Right forelimb (tissue), 1 donor: Measurements from ENCODE around the gene HBZ.
A peak's percentile ranks its signal among the peaks of the same experiment; 100 is the strongest.
"Not testable (repeated sequence)": the region's sequence is repeated elsewhere in the genome, so short reads cannot be mapped to it uniquely, and the experiment has no call there.

Source experiments
- DNase-seq: peaks from one replicate; pipeline ENCODE4 v3.0.0-alpha.2; 2018

The HBZ gene

DNA sequence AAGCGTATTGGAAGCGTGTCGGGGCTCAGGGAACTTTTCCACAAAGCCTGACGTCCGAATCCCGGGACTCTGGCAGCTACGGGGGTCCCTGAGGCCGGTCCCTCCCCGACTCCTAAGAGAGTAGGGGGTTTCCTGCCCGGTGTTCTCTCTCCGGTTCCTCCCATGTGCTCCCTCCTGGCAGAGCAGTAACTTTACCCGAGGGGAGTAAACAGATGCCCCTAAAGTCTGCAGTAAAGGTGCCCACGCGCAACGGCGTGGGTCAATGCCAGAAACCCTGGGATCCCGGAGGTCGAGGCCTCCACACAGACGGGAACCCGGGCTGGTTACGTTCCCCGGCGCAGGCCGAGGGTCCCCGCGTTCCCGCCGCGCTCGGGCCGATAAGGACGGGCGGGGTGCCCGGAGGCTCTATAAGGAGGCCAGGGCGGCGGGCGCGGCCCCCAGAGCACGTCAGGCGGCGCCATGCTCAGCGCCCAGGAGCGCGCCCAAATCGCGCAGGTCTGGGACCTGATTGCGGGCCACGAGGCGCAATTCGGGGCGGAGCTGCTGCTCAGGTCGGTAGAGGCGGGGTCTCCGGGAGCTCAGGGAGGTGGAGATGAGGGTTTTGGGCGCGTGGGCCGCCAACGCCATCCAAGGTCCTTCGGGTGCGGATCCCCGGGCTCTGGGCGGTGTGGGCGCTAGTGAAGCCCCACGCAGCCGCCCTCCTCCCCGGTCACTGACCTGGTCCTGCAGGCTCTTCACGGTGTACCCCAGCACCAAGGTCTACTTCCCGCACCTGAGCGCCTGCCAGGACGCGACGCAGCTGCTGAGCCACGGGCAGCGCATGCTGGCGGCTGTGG is 13.3 kb downstream of the HBZ start, which contains the start of gene HBM:
TSS of gene HBM (plus strand) at position 440 of the 836 bp plus-strand sequence. CDS start at position 460, 20 bp downstream.
- DNase-seq, result no peak

DNA sequence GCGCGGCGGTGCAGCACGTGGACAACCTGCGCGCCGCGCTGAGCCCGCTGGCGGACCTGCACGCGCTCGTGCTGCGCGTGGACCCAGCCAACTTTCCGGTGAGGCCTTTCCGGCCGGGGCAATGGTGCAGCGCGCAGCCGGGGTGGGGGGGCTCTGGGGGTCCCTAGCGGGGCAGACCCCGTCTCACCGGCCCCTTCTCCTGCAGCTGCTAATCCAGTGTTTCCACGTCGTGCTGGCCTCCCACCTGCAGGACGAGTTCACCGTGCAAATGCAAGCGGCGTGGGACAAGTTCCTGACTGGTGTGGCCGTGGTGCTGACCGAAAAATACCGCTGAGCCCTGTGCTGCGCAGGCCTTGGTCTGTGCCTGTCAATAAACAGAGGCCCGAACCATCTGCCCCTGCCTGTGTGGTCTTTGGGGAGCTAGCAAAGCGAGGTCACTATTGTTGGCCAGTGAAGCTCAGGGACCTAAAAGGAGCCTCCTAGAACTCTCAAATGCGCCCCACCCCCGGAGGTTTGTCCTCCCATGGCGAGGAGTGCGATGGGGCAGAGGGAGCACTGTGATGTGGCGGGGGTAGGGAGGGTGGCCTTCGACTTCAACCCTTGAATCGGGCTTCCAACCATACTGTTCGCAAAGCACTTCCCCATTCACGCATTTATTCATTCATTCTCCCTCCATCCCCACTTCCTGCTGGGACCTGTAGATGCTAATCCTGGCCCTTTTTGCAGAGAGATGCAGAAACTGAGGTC is 14.1 kb downstream of the HBZ start:
- no peak for DNase-seq

DNA sequence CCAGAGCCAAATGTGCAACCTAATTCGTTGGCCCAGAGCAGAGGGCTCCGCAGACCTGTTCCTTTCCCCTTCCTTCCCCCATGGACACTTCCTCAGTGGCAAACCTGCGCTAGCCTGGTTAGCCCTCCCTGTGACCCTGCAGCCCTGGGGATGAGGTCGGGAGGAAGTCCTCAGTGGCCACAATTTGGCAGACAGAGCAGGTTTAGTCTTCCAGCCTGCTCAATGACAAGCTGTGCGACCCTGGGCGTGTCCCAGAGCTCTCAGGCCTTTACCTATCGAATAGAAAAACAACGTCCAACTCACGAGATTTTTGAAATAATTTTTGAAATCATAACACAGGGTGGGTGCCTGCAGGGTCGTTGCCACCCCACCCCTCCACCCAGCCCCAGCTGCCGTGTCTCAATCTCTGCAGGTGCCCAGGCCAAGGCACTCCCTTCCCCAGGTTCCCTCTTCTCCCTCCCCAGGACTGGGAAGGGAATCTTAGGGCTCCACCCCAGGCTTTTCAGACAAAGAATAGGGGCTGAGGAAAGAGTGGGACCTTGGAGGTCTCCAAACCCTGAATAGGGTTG is 14.8 kb downstream of the HBZ start:
- no peak for DNase-seq

DNA sequence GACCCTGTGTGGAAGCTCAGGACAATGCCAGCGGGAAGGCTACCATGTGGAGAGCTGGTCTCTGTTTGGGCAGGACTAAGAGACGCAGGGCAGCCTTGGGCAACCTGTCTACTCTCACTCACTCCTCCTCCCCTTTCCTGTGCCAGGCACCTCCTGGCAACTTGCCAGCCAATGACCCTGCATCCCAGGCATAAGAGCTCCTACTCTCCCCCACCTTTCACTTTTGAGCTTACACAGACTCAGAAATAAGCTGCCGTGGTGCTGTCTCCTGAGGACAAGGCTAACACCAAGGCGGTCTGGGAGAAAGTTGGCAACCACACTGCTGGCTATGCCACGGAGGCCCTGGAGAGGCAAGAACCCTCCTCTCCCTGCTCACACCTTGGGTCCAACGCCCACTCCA is 16.0 kb downstream of the HBZ start:
- DNase-seq, result no peak

DNA sequence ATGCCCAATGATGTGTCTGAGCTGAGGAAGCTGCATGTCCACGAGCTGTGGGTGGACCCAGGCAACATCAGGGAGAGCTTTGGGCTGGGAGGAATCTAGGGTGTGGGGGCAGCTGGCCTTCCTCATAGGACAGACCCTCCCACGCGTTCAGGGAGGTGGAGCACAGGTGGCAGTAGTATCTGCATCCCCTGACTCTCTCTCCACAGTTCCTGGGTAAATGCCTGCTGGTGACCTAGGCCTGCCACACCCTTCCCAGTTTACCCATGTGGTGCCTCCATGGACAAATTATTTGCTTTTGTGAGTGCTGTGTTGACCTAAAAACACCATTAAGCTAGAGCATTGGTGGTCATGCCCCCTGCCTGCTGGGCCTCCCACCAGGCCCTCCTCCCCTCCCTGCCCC is 16.6 kb downstream of the HBZ start:
- no peak for DNase-seq

DNA sequence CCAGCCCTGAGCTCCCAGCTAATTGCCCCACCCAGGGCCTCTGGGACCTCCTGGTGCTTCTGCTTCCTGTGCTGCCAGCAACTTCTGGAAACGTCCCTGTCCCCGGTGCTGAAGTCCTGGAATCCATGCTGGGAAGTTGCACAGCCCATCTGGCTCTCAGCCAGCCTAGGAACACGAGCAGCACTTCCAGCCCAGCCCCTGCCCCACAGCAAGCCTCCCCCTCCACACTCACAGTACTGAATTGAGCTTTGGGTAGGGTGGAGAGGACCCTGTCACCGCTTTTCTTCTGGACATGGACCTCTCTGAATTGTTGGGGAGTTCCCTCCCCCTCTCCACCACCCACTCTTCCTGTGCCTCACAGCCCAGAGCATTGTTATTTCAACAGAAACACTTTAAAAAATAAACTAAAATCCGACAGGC is 17.7 kb downstream of the HBZ start:
- DNase-seq, result not testable (repeated sequence)

DNA sequence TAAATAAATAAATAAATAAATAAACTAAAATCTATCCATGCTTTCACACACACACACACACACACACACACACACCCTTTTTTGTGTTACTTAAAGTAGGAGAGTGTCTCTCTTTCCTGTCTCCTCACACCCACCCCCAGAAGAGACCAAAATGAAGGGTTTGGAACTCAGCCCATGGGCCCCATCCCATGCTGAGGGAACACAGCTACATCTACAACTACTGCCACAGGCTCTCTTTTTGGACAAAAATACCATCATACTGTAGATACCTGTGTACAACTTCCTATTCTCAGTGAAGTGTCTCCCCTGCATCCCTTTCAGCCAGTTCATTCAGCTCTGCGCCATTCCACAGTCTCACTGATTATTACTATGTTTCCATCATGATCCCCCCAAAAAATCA is 18.3 kb downstream of the HBZ start:
- DNase-seq, result no peak

DNA sequence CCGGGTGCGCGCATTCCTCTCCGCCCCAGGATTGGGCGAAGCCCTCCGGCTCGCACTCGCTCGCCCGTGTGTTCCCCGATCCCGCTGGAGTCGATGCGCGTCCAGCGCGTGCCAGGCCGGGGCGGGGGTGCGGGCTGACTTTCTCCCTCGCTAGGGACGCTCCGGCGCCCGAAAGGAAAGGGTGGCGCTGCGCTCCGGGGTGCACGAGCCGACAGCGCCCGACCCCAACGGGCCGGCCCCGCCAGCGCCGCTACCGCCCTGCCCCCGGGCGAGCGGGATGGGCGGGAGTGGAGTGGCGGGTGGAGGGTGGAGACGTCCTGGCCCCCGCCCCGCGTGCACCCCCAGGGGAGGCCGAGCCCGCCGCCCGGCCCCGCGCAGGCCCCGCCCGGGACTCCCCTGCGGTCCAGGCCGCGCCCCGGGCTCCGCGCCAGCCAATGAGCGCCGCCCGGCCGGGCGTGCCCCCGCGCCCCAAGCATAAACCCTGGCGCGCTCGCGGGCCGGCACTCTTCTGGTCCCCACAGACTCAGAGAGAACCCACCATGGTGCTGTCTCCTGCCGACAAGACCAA is 20.0 kb downstream of the HBZ start, which contains the start of gene HBA2:
TSS of gene HBA2 (plus strand) at position 503 of the 568 bp plus-strand sequence. CDS start at position 540, 37 bp downstream.
- DNase-seq, result not testable (repeated sequence)

DNA sequence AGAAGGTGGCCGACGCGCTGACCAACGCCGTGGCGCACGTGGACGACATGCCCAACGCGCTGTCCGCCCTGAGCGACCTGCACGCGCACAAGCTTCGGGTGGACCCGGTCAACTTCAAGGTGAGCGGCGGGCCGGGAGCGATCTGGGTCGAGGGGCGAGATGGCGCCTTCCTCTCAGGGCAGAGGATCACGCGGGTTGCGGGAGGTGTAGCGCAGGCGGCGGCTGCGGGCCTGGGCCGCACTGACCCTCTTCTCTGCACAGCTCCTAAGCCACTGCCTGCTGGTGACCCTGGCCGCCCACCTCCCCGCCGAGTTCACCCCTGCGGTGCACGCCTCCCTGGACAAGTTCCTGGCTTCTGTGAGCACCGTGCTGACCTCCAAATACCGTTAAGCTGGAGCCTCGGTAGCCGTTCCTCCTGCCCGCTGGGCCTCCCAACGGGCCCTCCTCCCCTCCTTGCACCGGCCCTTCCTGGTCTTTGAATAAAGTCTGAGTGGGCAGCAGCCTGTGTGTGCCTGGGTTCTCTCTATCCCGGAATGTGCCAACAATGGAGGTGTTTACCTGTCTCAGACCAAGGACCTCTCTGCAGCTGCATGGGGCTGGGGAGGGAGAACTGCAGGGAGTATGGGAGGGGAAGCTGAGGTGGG is 20.9 kb downstream of the HBZ start:
- not testable (repeated sequence) for DNase-seq

DNA sequence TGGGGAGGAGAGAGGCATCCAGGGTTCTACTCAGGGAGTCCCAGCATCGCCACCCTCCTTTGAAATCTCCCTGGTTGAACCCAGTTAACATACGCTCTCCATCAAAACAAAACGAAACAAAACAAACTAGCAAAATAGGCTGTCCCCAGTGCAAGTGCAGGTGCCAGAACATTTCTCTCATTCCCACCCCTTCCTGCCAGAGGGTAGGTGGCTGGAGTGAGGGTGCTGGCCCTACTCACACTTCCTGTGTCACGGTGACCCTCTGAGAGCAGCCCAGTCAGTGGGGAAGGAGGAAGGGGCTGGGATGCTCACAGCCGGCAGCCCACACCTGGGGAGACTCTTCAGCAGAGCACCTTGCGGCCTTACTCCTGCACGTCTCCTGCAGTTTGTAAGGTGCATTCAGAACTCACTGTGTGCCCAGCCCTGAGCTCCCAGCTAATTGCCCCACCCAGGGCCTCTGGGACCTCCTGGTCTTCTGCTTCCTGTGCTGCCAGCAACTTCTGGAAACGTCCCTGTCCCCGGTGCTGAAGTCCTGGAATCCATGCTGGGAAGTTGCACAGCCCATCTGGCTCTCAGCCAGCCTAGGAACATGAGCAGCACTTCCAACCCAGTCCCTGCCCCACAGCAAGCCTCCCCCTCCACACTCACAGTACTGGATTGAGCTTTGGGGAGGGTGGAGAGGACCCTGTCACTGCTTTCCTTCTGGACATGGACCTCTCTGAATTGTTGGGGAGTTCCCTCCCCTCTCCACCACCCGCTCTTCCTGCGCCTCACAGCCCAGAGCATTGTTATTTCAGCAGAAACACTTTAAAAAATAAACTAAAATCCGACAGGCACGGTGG is 21.7 kb downstream of the HBZ start:
- not testable (repeated sequence) for DNase-seq

DNA sequence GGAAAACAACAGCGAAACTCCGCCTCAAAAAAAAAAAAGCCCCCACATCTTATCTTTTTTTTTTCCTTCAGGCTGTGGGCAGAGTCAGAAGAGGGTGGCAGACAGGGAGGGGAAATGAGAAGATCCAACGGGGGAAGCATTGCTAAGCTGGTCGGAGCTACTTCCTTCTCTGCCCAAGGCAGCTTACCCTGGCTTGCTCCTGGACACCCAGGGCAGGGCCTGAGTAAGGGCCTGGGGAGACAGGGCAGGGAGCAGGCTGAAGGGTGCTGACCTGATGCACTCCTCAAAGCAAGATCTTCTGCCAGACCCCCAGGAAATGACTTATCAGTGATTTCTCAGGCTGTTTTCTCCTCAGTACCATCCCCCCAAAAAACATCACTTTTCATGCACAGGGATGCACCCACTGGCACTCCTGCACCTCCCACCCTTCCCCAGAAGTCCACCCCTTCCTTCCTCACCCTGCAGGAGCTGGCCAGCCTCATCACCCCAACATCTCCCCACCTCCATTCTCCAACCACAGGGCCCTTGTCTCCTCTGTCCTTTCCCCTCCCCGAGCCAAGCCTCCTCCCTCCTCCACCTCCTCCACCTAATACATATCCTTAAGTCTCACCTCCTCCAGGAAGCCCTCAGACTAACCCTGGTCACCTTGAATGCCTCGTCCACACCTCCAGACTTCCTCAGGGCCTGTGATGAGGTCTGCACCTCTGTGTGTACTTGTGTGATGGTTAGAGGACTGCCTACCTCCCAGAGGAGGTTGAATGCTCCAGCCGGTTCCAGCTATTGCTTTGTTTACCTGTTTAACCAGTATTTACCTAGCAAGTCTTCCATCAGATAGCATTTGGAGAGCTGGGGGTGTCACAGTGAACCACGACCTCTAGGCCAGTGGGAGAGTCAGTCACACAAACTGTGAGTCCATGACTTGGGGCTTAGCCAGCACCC is 22.8 kb downstream of the HBZ start:
- no peak for DNase-seq

DNA sequence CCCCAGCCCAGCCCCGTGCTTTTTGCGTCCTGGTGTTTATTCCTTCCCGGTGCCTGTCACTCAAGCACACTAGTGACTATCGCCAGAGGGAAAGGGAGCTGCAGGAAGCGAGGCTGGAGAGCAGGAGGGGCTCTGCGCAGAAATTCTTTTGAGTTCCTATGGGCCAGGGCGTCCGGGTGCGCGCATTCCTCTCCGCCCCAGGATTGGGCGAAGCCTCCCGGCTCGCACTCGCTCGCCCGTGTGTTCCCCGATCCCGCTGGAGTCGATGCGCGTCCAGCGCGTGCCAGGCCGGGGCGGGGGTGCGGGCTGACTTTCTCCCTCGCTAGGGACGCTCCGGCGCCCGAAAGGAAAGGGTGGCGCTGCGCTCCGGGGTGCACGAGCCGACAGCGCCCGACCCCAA is 23.6 kb downstream of the HBZ start:
- DNase-seq, result not testable (repeated sequence)

DNA sequence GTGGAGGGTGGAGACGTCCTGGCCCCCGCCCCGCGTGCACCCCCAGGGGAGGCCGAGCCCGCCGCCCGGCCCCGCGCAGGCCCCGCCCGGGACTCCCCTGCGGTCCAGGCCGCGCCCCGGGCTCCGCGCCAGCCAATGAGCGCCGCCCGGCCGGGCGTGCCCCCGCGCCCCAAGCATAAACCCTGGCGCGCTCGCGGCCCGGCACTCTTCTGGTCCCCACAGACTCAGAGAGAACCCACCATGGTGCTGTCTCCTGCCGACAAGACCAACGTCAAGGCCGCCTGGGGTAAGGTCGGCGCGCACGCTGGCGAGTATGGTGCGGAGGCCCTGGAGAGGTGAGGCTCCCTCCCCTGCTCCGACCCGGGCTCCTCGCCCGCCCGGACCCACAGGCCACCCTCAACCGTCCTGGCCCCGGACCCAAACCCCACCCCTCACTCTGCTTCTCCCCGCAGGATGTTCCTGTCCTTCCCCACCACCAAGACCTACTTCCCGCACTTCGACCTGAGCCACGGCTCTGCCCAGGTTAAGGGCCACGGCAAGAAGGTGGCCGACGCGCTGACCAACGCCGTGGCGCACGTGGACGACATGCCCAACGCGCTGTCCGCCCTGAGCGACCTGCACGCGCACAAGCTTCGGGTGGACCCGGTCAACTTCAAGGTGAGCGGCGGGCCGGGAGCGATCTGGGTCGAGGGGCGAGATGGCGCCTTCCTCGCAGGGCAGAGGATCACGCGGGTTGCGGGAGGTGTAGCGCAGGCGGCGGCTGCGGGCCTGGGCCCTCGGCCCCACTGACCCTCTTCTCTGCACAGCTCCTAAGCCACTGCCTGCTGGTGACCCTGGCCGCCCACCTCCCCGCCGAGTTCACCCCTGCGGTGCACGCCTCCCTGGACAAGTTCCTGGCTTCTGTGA is 24.3 kb downstream of the HBZ start, which contains the start of gene HBA1:
TSS of gene HBA1 (plus strand) at position 204 of the 906 bp plus-strand sequence. CDS start at position 241, 37 bp downstream.
- DNase-seq, result not testable (repeated sequence)

DNA sequence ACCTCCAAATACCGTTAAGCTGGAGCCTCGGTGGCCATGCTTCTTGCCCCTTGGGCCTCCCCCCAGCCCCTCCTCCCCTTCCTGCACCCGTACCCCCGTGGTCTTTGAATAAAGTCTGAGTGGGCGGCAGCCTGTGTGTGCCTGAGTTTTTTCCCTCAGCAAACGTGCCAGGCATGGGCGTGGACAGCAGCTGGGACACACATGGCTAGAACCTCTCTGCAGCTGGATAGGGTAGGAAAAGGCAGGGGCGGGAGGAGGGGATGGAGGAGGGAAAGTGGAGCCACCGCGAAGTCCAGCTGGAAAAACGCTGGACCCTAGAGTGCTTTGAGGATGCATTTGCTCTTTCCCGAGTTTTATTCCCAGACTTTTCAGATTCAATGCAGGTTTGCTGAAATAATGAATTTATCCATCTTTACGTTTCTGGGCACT is 25.0 kb downstream of the HBZ start:
- DNase-seq, result peak; percentile 74

DNA sequence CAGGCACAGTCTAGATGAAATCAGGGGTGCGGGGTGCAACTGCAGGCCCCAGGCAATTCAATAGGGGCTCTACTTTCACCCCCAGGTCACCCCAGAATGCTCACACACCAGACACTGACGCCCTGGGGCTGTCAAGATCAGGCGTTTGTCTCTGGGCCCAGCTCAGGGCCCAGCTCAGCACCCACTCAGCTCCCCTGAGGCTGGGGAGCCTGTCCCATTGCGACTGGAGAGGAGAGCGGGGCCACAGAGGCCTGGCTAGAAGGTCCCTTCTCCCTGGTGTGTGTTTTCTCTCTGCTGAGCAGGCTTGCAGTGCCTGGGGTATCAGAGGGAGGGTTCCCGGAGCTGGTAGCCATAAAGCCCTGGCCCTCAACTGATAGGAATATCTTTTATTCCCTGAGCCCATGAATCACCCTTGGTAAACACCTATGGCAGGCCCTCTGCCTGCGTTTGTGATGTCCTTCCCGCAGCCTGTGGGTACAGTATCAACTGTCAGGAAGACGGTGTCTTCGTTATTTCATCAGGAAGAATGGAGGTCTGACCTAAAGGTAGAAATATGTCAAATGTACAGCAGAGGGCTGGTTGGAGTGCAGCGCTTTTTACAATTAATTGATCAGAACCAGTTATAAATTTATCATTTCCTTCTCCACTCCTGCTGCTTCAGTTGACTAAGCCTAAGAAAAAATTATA is 25.7 kb downstream of the HBZ start:
- DNase-seq, result no peak

DNA sequence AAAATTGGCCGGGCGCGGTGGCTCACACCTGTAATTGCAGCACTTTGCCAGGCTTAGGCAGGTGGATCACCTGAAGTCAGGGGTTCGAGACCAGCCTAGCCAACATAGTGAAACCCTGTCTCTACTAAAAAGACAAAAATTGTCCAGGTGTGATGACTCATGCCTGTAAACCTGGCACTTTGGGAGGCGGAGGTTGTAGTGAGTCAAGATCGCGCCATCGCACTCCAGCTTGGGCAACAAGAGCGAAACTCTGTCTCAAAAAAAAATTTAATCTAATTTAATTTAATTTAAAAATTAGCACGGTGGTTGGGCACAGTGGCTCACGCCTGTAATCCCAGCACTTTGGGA is 26.2 kb downstream of the HBZ start:
- no peak for DNase-seq

DNA sequence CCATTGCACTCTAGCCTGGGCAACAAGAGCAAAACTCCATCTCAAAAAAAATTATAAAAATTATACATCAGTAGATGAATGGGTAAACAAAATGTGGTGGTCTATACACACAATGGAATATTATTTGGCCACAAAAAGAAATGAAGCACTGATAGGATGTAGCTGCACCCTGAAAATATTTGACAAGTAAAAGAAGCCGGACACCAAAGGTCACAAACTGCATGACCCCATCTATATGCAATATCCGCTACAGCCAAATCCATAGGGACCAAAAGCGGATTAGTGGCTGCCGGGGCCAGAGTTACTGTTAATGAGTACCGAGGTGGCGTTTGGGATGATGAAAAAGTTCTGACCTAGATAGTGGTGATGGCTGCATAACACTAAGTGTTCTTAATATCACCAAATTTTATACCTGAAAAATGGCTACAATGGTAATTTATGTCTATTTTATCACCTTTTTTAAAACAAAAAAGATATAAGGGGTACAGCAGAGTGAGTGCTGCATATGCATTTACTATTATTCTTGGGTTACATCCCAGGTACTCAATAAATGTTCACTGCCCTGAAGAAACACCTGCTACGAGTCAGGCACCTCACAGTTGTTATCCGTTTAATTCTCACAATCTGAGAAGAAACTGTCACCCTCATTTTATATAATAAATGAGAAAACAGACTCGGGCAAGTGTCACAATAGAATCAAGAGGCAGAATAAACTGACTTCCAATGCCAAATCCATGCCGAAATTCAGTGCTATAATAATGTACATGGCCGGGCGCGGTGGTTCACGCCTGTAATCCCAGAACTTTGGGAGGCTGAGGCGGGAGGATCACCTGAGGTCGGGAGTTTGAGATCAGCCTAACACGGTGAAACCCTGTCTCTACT is 27.0 kb downstream of the HBZ start:
- no peak for DNase-seq
